GM06990 (cell line): ENCODE results near the gene ARFGEF3.

Experiments
- DNase-seq: peaks from one replicate; pipeline ENCODE4 v3.0.0-alpha.2; 2011; ENCODE audit not compliant: insufficient read length; ENCODE audit errors: extremely low read depth
- H3K27me3 ChIP-seq: replicated peaks from 2 replicates; pipeline ENCODE4 v1.6.0; 2011; ENCODE audit warnings: low read length; ENCODE audit not compliant: control insufficient read depth, insufficient read depth
- H3K36me3 ChIP-seq: 2 replicates; pipeline ENCODE4 v1.5.1; 2011; ENCODE audit warnings: low read length; ENCODE audit not compliant: control insufficient read depth, insufficient read depth
- H3K4me3 ChIP-seq: replicated peaks from 2 replicates; pipeline ENCODE4 v1.5.1; 2011; ENCODE audit warnings: low read depth, mild to moderate bottlenecking, control low read depth, low read length
- TF ChIP-seq, protein P1 (sequence below): IDR thresholded peaks from 2 replicates; pipeline ENCODE4 v1.5.1; 2011; ENCODE audit warnings: low read length, control low read depth, mild to moderate bottlenecking, inconsistent platforms; ENCODE audit not compliant: insufficient read depth, poor library complexity, severe bottlenecking

Gene ARFGEF3

DNA sequence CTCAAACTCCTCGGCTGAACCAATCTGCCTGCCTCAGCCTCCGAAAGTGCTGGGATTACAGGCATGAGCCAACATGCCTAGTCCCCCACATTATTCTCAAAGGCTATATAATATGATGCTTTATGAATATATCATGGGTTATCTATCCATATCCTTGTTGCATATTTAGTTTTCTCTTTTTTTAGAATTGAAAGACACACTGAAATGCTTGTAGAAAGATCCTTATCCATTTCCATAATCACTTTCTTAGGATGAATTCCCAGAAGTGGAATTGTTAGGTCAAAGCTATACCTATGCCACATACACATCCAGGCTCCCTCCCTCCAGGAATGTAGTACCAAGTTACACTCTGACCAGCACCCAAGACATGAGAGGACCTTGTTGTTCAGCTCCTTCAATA, 2.5 kb upstream of the ARFGEF3 start:
- Histone ChIP-seq H3K27me3 (peaks cover 6% of the 10 kb centered on the region), H3K36me3 (no peaks in the 10 kb centered on the region), H3K4me3 (no peak overlapping the region)
- TF ChIP-seq, protein P1, sequence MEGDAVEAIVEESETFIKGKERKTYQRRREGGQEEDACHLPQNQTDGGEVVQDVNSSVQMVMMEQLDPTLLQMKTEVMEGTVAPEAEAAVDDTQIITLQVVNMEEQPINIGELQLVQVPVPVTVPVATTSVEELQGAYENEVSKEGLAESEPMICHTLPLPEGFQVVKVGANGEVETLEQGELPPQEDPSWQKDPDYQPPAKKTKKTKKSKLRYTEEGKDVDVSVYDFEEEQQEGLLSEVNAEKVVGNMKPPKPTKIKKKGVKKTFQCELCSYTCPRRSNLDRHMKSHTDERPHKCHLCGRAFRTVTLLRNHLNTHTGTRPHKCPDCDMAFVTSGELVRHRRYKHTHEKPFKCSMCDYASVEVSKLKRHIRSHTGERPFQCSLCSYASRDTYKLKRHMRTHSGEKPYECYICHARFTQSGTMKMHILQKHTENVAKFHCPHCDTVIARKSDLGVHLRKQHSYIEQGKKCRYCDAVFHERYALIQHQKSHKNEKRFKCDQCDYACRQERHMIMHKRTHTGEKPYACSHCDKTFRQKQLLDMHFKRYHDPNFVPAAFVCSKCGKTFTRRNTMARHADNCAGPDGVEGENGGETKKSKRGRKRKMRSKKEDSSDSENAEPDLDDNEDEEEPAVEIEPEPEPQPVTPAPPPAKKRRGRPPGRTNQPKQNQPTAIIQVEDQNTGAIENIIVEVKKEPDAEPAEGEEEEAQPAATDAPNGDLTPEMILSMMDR: no peak
- DNase-seq: no peak

GRCh38 chr6:138160329-138161087, 1.2 kb upstream of the ARFGEF3 start:
- no peak overlapping the region for H3K4me3 ChIP-seq
- no peak for DNase-seq

GRCh38 chr6:138161088-138161337, 726 bp upstream of the ARFGEF3 start:
- Histone ChIP-seq H3K27me3 (peaks cover 6% of the 10 kb centered on the region), H3K4me3 (no peak overlapping the region; the same call in 1 of the 2 replicates), H3K36me3 (no peaks in the 10 kb centered on the region)
- TF ChIP-seq, protein P1: no peak
- no peak for DNase-seq

More at GRCh38 chr6:138160329-138161087, 1.2 kb upstream of the ARFGEF3 start:
- TF ChIP-seq, protein P1: no peak
- Histone ChIP-seq H3K36me3 (no peaks in the 10 kb centered on the region), H3K27me3 (peaks cover 6% of the 10 kb centered on the region)

GRCh38 chr6:138162111-138162954, 594 bp downstream of the ARFGEF3 start:
- TF ChIP-seq, protein P1: no peak
- H3K4me3 ChIP-seq: peak overlapping the region; percentile 46
- H3K36me3 ChIP-seq: no peaks in the 10 kb centered on the region
- DNase-seq: no peak
- peaks cover 6% of the 10 kb centered on the region for H3K27me3 ChIP-seq

DNA sequence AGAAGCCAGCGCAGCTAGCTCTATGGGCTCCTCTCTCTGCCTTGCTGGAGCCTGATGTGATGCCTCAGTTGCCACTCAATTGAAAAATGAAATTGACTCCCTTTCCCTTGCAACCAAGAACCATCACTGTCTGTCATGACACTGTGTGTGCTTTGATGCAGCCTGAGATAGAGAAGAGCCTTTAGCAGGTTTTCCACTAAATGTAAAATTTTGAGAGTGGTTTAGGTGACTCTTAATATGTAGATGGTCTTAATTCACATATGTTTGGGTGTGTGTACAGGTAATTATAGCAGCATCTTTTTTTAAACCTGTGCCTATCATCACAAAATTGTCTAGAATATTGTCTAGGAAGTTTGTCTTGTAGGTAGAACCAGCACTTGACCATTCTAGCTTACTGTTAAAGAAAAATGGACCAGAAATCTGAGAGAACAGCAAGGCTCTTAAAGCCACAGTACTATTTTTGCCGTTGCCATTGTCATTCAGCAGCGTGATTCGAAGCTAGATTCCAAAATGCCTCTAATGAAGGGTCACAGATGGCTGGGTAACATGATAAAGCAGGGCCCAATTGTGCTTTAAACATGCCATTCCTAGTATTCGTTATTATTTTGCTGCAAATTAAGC, 1.3 kb downstream of the ARFGEF3 start:
- no peak for DNase-seq
- TF ChIP-seq, protein P1: no peak
- Histone ChIP-seq H3K36me3 (no peaks in the 10 kb centered on the region), H3K27me3 (peaks cover 6% of the 10 kb centered on the region), H3K4me3 (no peak overlapping the region)
